SK-N-DZ (cell line): ENCODE data around the gene SPRTN. TPM values are rescaled to one million over a fixed set of nuclear protein-coding genes. Genes with fewer than 3 reads are reported as not detected.
A peak's percentile ranks its signal among the peaks of the same experiment; 100 is the strongest.

Source experiments
- DNase-seq: peaks from one replicate; pipeline ENCODE4 v3.0.0-alpha.2; 2015; ENCODE audit warnings: low spot score
- polyA plus RNA-seq, 2 experiments: library from polyadenylated mRNA; depleted of rRNA; stranded (reverse); fragments of >200 nt; gene quantifications; 2 replicates each; pipeline ENCODE4 v1.2.3, GENCODE V29; 2014

Gene SPRTN
- polyA plus RNA-seq (2014; cell fraction: cytosol; rRNA removed) = 14.0 and 15.9 TPM in 2 replicates
- polyA plus RNA-seq (2014; cell fraction: nucleus; rRNA removed) = 12.6 and 12.7 TPM in 2 replicates

- DNase-seq = peak; percentile 46
Observed at GRCh38 chr1:231338270-231339128, at the start of gene SPRTN. SPRTN (plus strand) TSS chr1:231338293; CDS start chr1:231338384, 91 bp downstream.

GRCh38 chr1:231295938-231296337 lies 42.2 kb upstream of the SPRTN start:
- DNase-seq = no peak

GRCh38 chr1:231301990-231302389 lies 36.1 kb upstream of the SPRTN start:
- DNase-seq = no peak

GRCh38 chr1:231310391-231310934 lies 27.6 kb upstream of the SPRTN start:
- DNase-seq = no peak

GRCh38 chr1:231311720-231312431 lies 26.2 kb upstream of the SPRTN start:
- DNase-seq = no peak

- DNase-seq = no peak
Observed at GRCh38 chr1:231312432-231312788, 25.7 kb upstream of the SPRTN start.

GRCh38 chr1:231313661-231314060 lies 24.4 kb upstream of the SPRTN start:
- DNase-seq = no peak

- peak; percentile 16 for DNase-seq
Observed at GRCh38 chr1:231315887-231316286, 22.2 kb upstream of the SPRTN start.

- DNase-seq = no peak
Observed at GRCh38 chr1:231317306-231318014, 20.6 kb upstream of the SPRTN start.

- DNase-seq = no peak
Observed at GRCh38 chr1:231318015-231318355, 20.1 kb upstream of the SPRTN start.

GRCh38 chr1:231318568-231318967 lies 19.5 kb upstream of the SPRTN start:
- DNase-seq = no peak

- DNase-seq = no peak
Observed at GRCh38 chr1:231319080-231319479, 19.0 kb upstream of the SPRTN start.

- no peak for DNase-seq
Observed at GRCh38 chr1:231322880-231323530, 15.1 kb upstream of the SPRTN start.

GRCh38 chr1:231324660-231325059 lies 13.4 kb upstream of the SPRTN start:
- DNase-seq = no peak

- no peak for DNase-seq
Observed at GRCh38 chr1:231326248-231326647, 11.8 kb upstream of the SPRTN start.

GRCh38 chr1:231327617-231328016 lies 10.5 kb upstream of the SPRTN start:
- no peak for DNase-seq

GRCh38 chr1:231329483-231329882 lies 8.6 kb upstream of the SPRTN start:
- no peak for DNase-seq

- DNase-seq = no peak
Observed at GRCh38 chr1:231332761-231333160, 5.3 kb upstream of the SPRTN start.

GRCh38 chr1:231334079-231334666 lies 3.9 kb upstream of the SPRTN start:
- DNase-seq = no peak

GRCh38 chr1:231334952-231335351 lies 3.1 kb upstream of the SPRTN start:
- no peak for DNase-seq
